Astrocyte (in vitro differentiated cells and primary cell): ENCODE results near the gene CCDC93. TPM values are rescaled to one million over a fixed set of nuclear protein-coding genes. Genes with fewer than 3 reads are reported as not detected.

Source experiments
- DNase-seq: peaks from one replicate; pipeline ENCODE4 v3.0.0-alpha.2; 2010; ENCODE audit warnings: low read depth
- FAIRE-seq: peaks from 2 replicates; lab custom pipeline; 2011; peaks lifted over from hg19 to GRCh38; lab: Jason Lieb, UNC
- H2AFZ ChIP-seq: 2 replicates; pipeline ENCODE4 v1.6.0; 2012; ENCODE audit warnings: low read depth, low read length, inconsistent platforms
- H3K27ac ChIP-seq: 2 replicates; pipeline ENCODE4 v1.5.1; 2011; ENCODE audit warnings: low read depth, low read length, inconsistent platforms
- H3K27me3 ChIP-seq: 2 replicates; pipeline ENCODE4 v1.6.0; 2011; ENCODE audit warnings: low read length, inconsistent platforms; ENCODE audit not compliant: insufficient read depth
- H3K36me3 ChIP-seq: 2 replicates; pipeline ENCODE4 v1.5.1; 2011; ENCODE audit warnings: low read length, inconsistent platforms; ENCODE audit not compliant: insufficient read depth
- H3K4me1 ChIP-seq: 2 replicates; pipeline ENCODE4 v1.5.1; 2011; ENCODE audit warnings: low read length, inconsistent platforms; ENCODE audit not compliant: insufficient read depth
- H3K4me2 ChIP-seq: 2 replicates; pipeline ENCODE4 v1.6.0; 2012; ENCODE audit warnings: low read length, inconsistent platforms
- H3K4me3 ChIP-seq: 2 replicates; pipeline ENCODE4 v1.5.1; 2011; ENCODE audit warnings: low read depth, mild to moderate bottlenecking, low read length, inconsistent platforms; ENCODE audit not compliant: insufficient read depth
- H3K79me2 ChIP-seq: 2 replicates; pipeline ENCODE4 v1.6.0; 2012; ENCODE audit warnings: mild to moderate bottlenecking, low read length, inconsistent platforms; ENCODE audit not compliant: insufficient read depth
- H3K9ac ChIP-seq: 2 replicates; pipeline ENCODE4 v1.6.0; 2012; ENCODE audit warnings: mild to moderate bottlenecking, low read length, inconsistent platforms
- H3K9me3 ChIP-seq: 2 replicates; pipeline ENCODE4 v1.5.1; 2012; ENCODE audit warnings: low read depth, mild to moderate bottlenecking, low read length, inconsistent platforms; ENCODE audit not compliant: insufficient read depth
- H4K20me1 ChIP-seq: 2 replicates; pipeline ENCODE4 v1.6.0; 2012; ENCODE audit warnings: low read length, inconsistent platforms; ENCODE audit not compliant: insufficient read depth
- H3K27ac Mint-ChIP-seq: one replicate; pipeline ENCODE4 v1.8.0; 2021; ENCODE audit warnings: mild to moderate bottlenecking, mixed read lengths; ENCODE audit not compliant: unreplicated experiment
- H3K27me3 Mint-ChIP-seq: one replicate; pipeline ENCODE4 v1.8.0; 2021; ENCODE audit warnings: low read depth, mixed read lengths; ENCODE audit not compliant: unreplicated experiment
- H3K36me3 Mint-ChIP-seq: one replicate; pipeline ENCODE4 v1.8.0; 2021; ENCODE audit warnings: low read depth, mixed read lengths; ENCODE audit not compliant: unreplicated experiment
- H3K4me1 Mint-ChIP-seq: one replicate; pipeline ENCODE4 v1.8.0; 2021; ENCODE audit warnings: low read depth, mixed read lengths; ENCODE audit not compliant: unreplicated experiment
- H3K4me3 Mint-ChIP-seq: one replicate; pipeline ENCODE4 v1.8.0; 2021; ENCODE audit warnings: mild to moderate bottlenecking, moderate library complexity, mixed read lengths; ENCODE audit not compliant: unreplicated experiment
- H3K9me3 Mint-ChIP-seq: one replicate; pipeline ENCODE4 v1.8.0; 2021; ENCODE audit warnings: mild to moderate bottlenecking, mixed read lengths; ENCODE audit not compliant: unreplicated experiment
- EZH2 ChIP-seq: IDR thresholded peaks from 2 replicates; pipeline ENCODE4 v1.6.1; 2012; ENCODE audit warnings: mild to moderate bottlenecking, low read length, inconsistent platforms; ENCODE audit not compliant: insufficient read depth
- total RNA-seq: library from RNA; stranded (reverse); gene quantifications from 2 replicates; pipeline ENCODE4 v1.2.1, GENCODE V29; 2021
- TF ChIP-seq, protein P1 (sequence below): IDR thresholded peaks from 2 replicates; pipeline ENCODE4 v1.5.1; 2011; ENCODE audit warnings: low read depth, mild to moderate bottlenecking, inconsistent platforms, low read length, moderate library complexity; ENCODE audit not compliant: insufficient read depth

The CCDC93 gene
- total RNA-seq, 1 donor from 2014 or later = 29.1 TPM

DNA sequence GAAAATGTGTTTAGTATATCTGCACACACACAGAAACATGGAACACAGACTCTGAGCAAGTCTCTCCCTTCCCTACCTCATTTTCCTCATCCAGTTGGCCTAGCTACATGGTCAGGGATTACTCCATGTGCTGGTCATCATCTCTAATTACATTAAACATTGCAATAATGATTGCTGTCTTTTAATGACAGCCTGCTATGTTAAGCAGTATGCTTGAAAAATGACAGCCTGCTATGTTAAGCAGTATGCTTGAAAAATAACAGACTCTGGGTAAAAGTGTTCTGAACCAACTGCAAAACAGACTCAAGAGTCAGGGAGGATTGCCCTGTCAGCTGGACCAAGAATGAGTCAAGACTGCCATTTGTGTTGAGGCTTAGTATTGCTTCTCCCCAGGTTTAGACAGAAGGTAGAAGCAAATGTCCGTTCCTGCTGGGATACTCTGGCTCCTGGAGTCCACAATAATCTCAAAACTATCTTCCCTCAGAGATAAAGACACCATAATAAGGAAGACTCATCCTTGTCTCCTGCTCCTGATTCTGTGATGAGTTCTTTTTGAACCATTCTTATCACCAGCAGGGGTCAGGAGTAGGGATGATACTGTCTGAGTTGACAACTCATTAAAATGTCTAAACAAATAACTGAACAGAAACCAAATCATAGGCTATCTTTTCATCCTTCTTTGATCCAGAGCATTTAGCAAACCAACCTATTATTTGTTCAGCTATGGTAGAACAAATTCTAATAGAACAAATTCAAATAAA, 57.7 kb downstream of the CCDC93 start:
- TF ChIP-seq, protein P1, sequence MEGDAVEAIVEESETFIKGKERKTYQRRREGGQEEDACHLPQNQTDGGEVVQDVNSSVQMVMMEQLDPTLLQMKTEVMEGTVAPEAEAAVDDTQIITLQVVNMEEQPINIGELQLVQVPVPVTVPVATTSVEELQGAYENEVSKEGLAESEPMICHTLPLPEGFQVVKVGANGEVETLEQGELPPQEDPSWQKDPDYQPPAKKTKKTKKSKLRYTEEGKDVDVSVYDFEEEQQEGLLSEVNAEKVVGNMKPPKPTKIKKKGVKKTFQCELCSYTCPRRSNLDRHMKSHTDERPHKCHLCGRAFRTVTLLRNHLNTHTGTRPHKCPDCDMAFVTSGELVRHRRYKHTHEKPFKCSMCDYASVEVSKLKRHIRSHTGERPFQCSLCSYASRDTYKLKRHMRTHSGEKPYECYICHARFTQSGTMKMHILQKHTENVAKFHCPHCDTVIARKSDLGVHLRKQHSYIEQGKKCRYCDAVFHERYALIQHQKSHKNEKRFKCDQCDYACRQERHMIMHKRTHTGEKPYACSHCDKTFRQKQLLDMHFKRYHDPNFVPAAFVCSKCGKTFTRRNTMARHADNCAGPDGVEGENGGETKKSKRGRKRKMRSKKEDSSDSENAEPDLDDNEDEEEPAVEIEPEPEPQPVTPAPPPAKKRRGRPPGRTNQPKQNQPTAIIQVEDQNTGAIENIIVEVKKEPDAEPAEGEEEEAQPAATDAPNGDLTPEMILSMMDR = no peak
- TF ChIP-seq EZH2 = no peak
- DNase-seq (no peak), FAIRE-seq (no peak)
- no peak overlapping the region for H3K27ac ChIP-seq
- no peaks in the 10 kb centered on the region for H3K79me2 ChIP-seq
- H3K9me3 ChIP-seq = no peaks in the 10 kb centered on the region
- no peak overlapping the region for H3K4me3 Mint-ChIP-seq
- H4K20me1 ChIP-seq = no peaks in the 10 kb centered on the region
- H3K4me2 ChIP-seq = no peak overlapping the region
- H3K4me1 ChIP-seq = peaks cover 21% of the 10 kb centered on the region
- peaks cover 31% of the 10 kb centered on the region for H3K36me3 Mint-ChIP-seq
- H3K9me3 Mint-ChIP-seq = peaks cover 2% of the 10 kb centered on the region
- H3K4me3 ChIP-seq = no peak overlapping the region
- H3K4me1 Mint-ChIP-seq = peaks cover 36% of the 10 kb centered on the region
- no peak overlapping the region for H2AFZ ChIP-seq
- H3K9ac ChIP-seq = no peak overlapping the region
- H3K27ac Mint-ChIP-seq = no peak overlapping the region
- H3K27me3 ChIP-seq = no peaks in the 10 kb centered on the region
- H3K27me3 Mint-ChIP-seq = no peaks in the 10 kb centered on the region
- H3K36me3 ChIP-seq = peaks cover 22% of the 10 kb centered on the region

DNA sequence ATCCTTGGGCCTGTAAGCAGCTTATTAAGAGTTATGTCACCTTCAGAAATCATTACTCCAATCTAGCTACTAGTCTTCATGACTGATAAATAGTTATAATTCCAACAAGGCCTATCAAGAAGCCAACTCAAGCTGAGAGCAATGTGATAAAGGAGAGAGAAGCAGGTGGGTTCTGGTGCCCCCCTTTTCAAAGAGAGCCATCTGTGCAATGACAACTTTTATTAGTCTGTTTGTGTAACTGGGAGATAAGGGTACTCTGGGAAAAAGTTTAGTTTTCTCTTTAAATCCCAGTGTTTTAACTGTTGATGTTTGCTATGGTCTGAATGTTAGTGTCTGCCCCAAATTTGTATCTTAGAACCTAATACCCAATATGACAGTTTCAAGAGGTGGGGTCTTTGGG, 60.6 kb downstream of the CCDC93 start:
- H3K36me3 ChIP-seq = peaks cover 30% of the 10 kb centered on the region
- H3K9ac ChIP-seq = no peak overlapping the region
- FAIRE-seq (no peak), DNase-seq (no peak)
- TF ChIP-seq, protein P1 = no peak
- TF ChIP-seq EZH2 = no peak
- H3K27me3 ChIP-seq = no peaks in the 10 kb centered on the region
- no peaks in the 10 kb centered on the region for H3K79me2 ChIP-seq
- no peak overlapping the region for H3K27ac ChIP-seq
- no peak overlapping the region for H3K4me3 ChIP-seq
- H3K4me3 Mint-ChIP-seq = no peak overlapping the region
- H3K9me3 ChIP-seq = no peaks in the 10 kb centered on the region
- H3K9me3 Mint-ChIP-seq = peaks cover 2% of the 10 kb centered on the region
- no peak overlapping the region for H2AFZ ChIP-seq
- no peak overlapping the region for H3K27ac Mint-ChIP-seq
- peaks cover 9% of the 10 kb centered on the region for H3K4me1 ChIP-seq
- H3K4me1 Mint-ChIP-seq = peaks cover 21% of the 10 kb centered on the region
- no peak overlapping the region for H3K4me2 ChIP-seq
- H3K36me3 Mint-ChIP-seq = peaks cover 33% of the 10 kb centered on the region
- H3K27me3 Mint-ChIP-seq = no peaks in the 10 kb centered on the region
- no peaks in the 10 kb centered on the region for H4K20me1 ChIP-seq

GRCh38 chr2:117952701-117953100, 61.2 kb downstream of the CCDC93 start:
- Histone ChIP-seq H3K4me1 (peaks cover 4% of the 10 kb centered on the region), H3K79me2 (no peaks in the 10 kb centered on the region), H3K27me3 (no peaks in the 10 kb centered on the region), H3K4me2 (no peak overlapping the region), H3K4me3 (no peak overlapping the region), H3K9ac (no peak overlapping the region), H2AFZ (no peak overlapping the region), H3K9me3 (no peaks in the 10 kb centered on the region), H3K36me3 (peaks cover 32% of the 10 kb centered on the region), H4K20me1 (no peaks in the 10 kb centered on the region), H3K27ac (no peak overlapping the region)
- no peak for TF ChIP-seq EZH2
- TF ChIP-seq, protein P1 = no peak
- Mint-ChIP-seq H3K4me3 (no peak overlapping the region), H3K4me1 (peaks cover 15% of the 10 kb centered on the region), H3K27ac (no peak overlapping the region), H3K9me3 (no peaks in the 10 kb centered on the region), H3K27me3 (no peaks in the 10 kb centered on the region), H3K36me3 (peaks cover 30% of the 10 kb centered on the region)
- FAIRE-seq (no peak), DNase-seq (no peak)
